Stimulated activated naive CD4-positive, alpha-beta T cell (primary cell): Measurements from ENCODE around the gene MPDZ.
"Not testable (repeated sequence)": the region's sequence is repeated elsewhere in the genome, so short reads cannot be mapped to it uniquely, and the experiment has no call there.

ENCODE experiments used
- DNase-seq, 6 experiments: peaks; one replicate each; lab custom pipeline; 2025; lab: John Stamatoyannopoulos, UW

Gene MPDZ

GRCh38 chr9:13264788-13265187 is 14.7 kb downstream of the MPDZ start:
- no peak for DNase-seq

DNA sequence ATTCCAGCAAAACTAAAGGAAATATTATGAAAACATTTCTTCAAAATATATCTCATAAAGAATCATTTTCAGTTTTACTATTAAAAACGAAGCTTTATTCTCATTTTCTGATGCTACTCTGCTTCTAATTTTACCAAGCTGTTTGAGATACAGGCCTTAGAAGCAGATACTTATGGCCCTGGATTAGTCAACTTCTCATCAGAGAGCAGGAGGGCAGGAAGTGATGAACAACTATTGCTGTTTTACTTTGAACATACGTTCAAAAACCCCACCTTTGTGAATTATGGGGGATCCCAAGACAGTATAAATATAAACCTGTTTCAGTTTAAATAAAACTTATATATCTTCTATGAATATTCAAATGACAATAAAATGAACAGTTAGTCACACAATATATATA is 16.0 kb downstream of the MPDZ start:
- DNase-seq = no peak

DNA sequence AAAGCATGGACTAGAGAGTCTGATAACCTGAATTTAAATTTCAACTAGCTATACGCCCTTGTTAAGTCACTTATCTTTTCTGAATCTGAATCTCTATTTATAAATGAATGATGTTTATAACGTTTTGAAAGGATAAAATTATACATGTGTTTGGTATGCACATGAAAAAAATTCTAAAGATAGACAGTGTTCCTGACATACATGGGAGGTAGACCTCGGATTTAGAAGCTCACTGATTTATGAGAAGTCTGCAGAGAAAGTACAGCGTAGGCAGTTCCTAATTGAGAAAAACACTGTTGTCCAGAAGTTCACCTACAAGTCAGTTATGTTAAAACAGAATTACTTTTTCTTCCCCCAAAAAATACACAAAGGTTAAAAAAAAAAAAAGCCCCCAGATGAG is 26.6 kb downstream of the MPDZ start:
- no peak for DNase-seq

- DNase-seq = no peak
Measured at GRCh38 chr9:13244181-13244580, 35.3 kb downstream of the MPDZ start.

- DNase-seq = no peak
Measured at GRCh38 chr9:13241283-13241682, 38.2 kb downstream of the MPDZ start.

DNA sequence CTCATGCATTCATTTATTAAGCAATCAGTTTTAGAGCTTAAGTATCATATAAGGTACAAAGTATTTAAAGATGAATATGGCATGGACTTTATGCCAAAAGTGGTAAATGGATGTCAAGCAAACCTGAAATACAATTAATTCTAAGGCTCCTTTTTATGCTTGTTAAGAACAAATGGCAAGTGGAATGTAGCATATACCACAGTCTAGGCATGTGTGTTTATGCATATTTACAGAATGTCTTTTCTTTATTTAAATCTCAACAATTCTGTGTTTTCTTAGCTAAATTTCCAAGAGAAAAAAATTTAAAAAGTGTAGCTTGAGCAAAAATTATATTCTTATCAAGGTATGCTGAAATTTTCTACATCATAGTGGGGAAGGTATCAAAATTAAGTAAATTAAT is 39.8 kb downstream of the MPDZ start:
- no peak for DNase-seq

DNA sequence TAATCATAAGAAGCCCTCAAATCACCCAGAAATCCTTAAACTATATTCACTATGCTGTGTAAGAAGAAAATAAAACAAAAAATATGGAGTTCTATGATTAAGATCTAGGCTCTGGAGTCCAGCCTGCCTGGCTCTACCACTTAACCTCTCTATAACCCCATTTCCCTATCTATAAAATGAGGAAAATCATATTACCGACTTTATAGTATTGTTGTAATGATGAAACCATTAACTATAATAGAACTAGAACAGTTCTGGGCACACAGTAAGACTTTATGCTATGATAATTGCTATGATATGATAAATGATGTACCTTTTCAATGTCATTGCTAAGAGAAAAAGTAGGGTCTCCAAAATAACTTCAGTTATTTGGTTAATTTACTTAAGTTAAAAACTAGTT is 40.3 kb downstream of the MPDZ start:
- DNase-seq = no peak

GRCh38 chr9:13234932-13235331 is 44.6 kb downstream of the MPDZ start:
- DNase-seq = no peak

DNA sequence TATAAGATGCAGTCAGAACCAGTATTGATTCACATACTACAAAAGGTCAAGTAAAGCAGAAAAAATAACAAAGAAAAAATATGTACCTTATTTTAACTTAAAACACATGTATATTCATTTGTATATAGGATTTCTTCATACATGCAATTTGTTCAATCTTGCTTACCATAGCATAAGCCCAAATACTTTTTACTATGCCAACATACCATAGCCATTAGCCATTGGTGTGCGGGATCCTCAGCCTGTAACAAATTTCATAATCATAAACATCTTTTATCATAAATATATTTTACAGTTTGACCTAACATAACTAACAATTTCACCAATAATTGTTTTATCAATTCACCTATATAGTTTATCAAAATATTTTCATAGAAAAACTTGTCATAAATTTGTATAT is 51.1 kb downstream of the MPDZ start:
- no peak for DNase-seq

- no peak for DNase-seq
Measured at GRCh38 chr9:13224366-13224765, 55.1 kb downstream of the MPDZ start.

DNA sequence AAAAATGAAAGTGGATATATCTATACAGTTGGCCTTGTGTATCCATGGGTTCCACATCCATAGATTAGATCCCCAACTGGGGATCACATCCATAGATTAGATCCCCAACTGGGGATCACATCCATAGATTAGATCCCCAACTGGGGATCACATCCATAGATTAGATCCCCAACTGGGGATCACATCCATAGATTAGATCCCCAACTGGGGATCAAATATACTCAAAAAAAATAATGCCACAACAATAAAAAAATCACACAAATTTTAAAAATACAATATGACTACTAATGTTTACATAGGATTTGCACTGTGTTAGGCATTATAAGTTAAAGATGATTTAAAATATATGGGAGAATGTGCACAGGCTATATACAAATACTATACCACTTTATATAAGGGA is 56.8 kb downstream of the MPDZ start:
- not testable (repeated sequence) for DNase-seq

DNA sequence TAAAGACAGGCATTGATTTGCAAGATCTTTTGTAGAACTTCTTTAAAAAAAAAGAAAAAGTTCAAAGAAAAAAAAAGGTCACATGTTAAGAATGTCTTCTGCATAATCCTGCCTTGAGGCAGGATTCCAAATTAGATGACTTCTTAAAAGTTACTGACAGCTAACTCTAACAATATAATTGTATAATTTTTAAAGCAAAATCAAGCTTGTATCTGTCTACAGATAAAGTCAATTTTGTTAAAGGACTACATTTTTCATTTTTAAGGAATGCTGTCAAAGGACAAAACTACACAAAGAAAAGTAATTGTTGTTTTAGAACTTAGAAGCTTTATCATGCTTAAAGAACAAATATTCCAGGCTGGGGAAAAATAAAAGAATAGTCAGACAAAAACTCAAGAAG is 57.8 kb downstream of the MPDZ start:
- no peak for DNase-seq

DNA sequence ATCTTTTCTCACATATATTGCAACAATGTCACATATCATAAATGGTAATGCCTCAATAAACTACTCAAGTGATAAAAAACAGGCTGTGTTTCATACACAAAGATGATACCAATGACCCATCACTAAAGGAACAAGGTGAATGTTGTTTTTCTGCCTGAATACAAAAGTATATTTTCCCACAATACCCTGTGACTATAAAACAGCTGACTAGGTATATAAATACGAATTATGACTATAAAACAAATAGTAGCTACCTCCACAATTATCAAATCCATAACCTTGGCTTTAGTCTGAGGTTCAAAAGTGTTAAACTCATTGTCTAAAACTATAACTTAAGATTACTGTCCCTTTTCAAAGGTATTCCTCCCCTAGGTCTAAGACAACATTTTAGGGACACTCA is 58.7 kb downstream of the MPDZ start:
- no peak for DNase-seq

DNA sequence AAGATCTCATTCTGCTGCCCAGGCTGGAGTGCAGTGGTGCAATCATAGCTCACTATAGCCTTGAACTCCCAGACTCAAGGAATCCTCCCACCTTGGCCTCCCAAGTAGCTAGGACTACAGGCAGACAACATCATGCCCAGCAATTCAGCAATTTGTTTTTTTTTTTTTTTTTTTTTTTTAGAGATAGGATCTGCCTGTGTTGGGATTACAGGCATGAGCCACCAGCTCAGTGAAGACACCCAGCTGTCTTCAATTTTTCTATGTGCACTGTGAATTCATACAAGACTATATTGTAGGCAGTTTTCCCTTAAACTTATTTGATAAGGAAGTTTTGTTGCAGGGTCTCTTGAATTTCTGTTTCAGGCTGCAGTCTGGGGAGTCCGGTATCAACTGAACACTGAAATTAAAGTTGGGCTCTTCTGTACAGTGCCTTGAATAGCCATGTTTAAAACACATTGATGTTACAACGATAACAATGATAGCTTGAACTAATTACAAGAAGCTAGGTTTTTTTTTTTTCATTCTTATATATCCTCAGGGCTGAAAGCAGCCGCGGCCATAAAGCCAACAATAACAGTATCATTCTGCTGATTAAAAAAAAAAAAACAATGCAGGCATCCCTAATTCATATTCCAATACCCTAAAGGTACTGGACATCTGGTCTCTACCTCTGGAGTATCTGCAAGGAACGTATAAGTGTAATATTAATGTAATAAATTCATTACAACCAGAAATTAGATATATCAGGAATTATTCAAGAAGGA is 63.5 kb downstream of the MPDZ start:
- DNase-seq = no peak

- no peak for DNase-seq
Measured at GRCh38 chr9:13213998-13214397, 65.5 kb downstream of the MPDZ start.

GRCh38 chr9:13213337-13213736 is 66.2 kb downstream of the MPDZ start:
- no peak for DNase-seq

GRCh38 chr9:13210306-13210705 is 69.2 kb downstream of the MPDZ start:
- DNase-seq = no peak

- no peak for DNase-seq
Measured at GRCh38 chr9:13209498-13209897, 70.0 kb downstream of the MPDZ start.

GRCh38 chr9:13205824-13206223 is 73.7 kb downstream of the MPDZ start:
- DNase-seq = no peak

DNA sequence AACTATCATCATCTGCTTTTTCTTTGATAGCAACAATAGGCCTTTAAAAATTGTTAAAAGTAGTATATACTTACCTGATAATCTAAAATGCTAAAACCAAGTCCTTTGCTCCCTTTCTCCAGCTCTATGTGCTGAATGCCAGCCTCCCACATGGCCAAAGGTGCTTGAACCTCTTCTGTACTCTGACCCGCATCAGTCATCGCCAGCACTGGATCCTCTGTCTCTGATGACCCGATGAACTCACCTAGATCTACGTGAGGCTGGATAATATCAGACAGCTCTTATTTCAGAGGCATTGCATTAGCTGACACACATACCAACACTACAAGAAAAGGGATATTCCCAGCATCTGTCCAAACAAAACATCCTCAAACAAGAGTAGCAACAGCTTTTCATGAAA is 89.5 kb downstream of the MPDZ start:
- DNase-seq = no peak

DNA sequence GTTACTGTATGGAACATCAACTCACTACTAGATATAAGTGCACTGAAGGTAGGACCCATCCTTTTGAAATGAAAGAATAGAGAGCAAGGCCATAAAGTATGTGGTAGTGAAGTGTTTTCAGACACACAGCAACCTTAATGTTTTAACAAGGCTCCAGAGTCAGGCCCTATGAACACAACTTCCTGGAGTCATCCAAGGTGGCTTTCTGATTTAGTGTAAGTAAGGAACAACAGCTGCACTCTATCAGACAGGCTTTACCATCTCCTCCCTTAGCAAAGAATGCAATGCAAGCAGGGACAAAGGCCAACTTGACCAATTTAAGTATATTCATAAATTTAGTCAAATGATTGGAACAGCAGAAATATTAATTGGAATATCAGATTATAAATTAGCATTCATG is 90.1 kb downstream of the MPDZ start:
- DNase-seq = no peak

GRCh38 chr9:13186774-13187173 is 92.7 kb downstream of the MPDZ start:
- no peak for DNase-seq

- DNase-seq = no peak
Measured at GRCh38 chr9:13186091-13186490, 93.4 kb downstream of the MPDZ start.

DNA sequence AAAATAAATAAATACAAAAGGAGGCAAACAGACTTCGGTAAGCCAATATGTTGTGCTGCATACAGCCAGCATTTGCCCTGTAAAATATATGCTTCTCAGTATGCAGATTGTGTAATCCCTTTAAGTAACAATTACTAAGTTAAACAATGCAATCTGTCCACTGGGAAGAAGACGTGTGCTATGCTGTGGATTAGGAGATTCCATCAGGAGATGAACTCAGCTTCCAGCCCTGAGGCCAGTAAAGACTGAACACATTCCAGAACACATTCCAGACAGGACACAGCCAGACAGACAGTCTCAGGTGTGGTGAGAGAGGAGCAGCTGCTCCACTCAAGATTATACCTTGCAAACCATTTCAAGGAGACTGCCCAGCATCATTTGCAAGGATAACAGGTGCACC is 97.8 kb downstream of the MPDZ start:
- DNase-seq = no peak

- DNase-seq = no peak
Measured at GRCh38 chr9:13179257-13179656, 100.2 kb downstream of the MPDZ start.
